AG09309 (cell line): ENCODE results near the gene CXCL10.

Experiments
- DNase-seq: peaks from one replicate; pipeline ENCODE4 v3.0.0-alpha.2; 2010; ENCODE audit warnings: low read depth
- H3K4me3 ChIP-seq: 2 replicates; pipeline ENCODE4 v1.5.1; 2011; ENCODE audit warnings: mild to moderate bottlenecking, low read depth, low read length, moderate library complexity; ENCODE audit not compliant: control insufficient read depth
- TF ChIP-seq, protein P1 (sequence below): IDR thresholded peaks from 2 replicates; pipeline ENCODE4 v1.5.1; 2011; ENCODE audit warnings: mild to moderate bottlenecking, low read depth, low read length, inconsistent platforms; ENCODE audit not compliant: insufficient read depth, control insufficient read depth; ENCODE audit errors: missing control alignments

Gene CXCL10

DNA sequence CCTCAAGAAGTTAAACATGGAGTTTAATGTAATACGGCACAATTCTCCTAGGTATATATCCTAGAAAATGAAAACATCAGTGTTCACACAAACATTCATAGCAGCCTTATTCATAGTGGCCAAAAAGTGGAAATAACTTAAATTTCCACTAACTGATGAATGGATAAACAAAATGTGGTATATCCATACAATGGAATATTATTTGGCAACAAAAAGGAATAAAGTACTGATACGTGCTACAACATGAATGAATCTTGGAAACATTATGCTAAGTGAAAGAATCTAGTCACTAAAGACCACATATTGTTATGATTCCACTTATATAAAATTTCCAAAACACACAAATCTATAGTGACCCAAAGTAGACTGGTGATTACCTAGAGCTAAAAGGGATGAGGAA, 47.1 kb downstream of the CXCL10 start:
- no peak overlapping the region for H3K4me3 ChIP-seq
- no peak for DNase-seq
- TF ChIP-seq, protein P1, sequence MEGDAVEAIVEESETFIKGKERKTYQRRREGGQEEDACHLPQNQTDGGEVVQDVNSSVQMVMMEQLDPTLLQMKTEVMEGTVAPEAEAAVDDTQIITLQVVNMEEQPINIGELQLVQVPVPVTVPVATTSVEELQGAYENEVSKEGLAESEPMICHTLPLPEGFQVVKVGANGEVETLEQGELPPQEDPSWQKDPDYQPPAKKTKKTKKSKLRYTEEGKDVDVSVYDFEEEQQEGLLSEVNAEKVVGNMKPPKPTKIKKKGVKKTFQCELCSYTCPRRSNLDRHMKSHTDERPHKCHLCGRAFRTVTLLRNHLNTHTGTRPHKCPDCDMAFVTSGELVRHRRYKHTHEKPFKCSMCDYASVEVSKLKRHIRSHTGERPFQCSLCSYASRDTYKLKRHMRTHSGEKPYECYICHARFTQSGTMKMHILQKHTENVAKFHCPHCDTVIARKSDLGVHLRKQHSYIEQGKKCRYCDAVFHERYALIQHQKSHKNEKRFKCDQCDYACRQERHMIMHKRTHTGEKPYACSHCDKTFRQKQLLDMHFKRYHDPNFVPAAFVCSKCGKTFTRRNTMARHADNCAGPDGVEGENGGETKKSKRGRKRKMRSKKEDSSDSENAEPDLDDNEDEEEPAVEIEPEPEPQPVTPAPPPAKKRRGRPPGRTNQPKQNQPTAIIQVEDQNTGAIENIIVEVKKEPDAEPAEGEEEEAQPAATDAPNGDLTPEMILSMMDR, result no peak

- no peak for DNase-seq
- TF ChIP-seq, protein P1, result no peak
- H3K4me3 ChIP-seq, result no peak overlapping the region
Measured at GRCh38 chr4:75973766-75974165, 49.5 kb downstream of the CXCL10 start.
